Gastroesophageal sphincter (tissue), 4 donors: Measurements from ENCODE around the gene INPP4B. TPM values are rescaled to one million over a fixed set of nuclear protein-coding genes. Genes with fewer than 3 reads are reported as not detected.
A peak's percentile ranks its signal among the peaks of the same experiment; 100 is the strongest.

Experiments
- ATAC-seq: fragments of 150-250 bp; one replicate; pipeline ENCODE4 v1.9.1; 2016; ENCODE audit warnings: mild to moderate bottlenecking, moderate library complexity
- H3K27ac ChIP-seq, 4 donors: fragments of 200-600 bp; sonication (generic) in 3 of 4; 1 replicate in 3 of 4; 2 replicates in 1 of 4; pipeline ENCODE4 v1.5.1; 2016 to 2019
- H3K27me3 ChIP-seq: fragments of 200-600 bp; sonication (generic); one replicate; pipeline ENCODE4 v1.5.1; 2019
- H3K36me3 ChIP-seq, 2 donors: fragments of 200-600 bp; sonication (generic); one replicate each; pipeline ENCODE4 v1.5.1; 2019; ENCODE audit warnings: control low read depth in 1 of 2
- H3K4me1 ChIP-seq, 3 donors: fragments of 200-600 bp; sonication (generic); 1 replicate in 2 of 3; 2 replicates in 1 of 3; pipeline ENCODE4 v1.5.1; 2016 to 2019; ENCODE audit warnings: control low read depth in 2 of 3
- H3K4me3 ChIP-seq, 2 donors: fragments of 200-600 bp; sonication (generic); one replicate each; pipeline ENCODE4 v1.5.1; 2019; ENCODE audit warnings: mild to moderate bottlenecking in 1 of 2, moderate library complexity in 1 of 2
- H3K9me3 ChIP-seq, 3 donors: fragments of 200-600 bp; sonication (generic); one replicate each; pipeline ENCODE4 v1.5.1; 2017 to 2019; ENCODE audit warnings: control low read depth in 2 of 3
- CTCF ChIP-seq, 4 experiments: fragments of 200-600 bp in 2 of 4; fragments of 450-650 bp in 2 of 4; sonication (generic) in 1 of 4; IDR thresholded peaks; one replicate each; pipeline ENCODE4 v1.5.1; 2017 to 2019; ENCODE audit warnings: antibody characterized with exemption in 4 of 4, mild to moderate bottlenecking in 2 of 4, moderate library complexity in 2 of 4
- EP300 ChIP-seq: sonication (generic); formaldehyde crosslinking; IDR thresholded peaks from one replicate; pipeline ENCODE4 v1.6.1; 2017; ENCODE audit warnings: antibody characterized with exemption, mild to moderate bottlenecking
- POLR2A ChIP-seq, 2 donors: fragments of 450-650 bp; IDR thresholded peaks; one replicate each; pipeline ENCODE4 v1.6.1; 2017; ENCODE audit warnings: antibody characterized with exemption in 2 of 2, mild to moderate bottlenecking in 2 of 2, moderate library complexity in 1 of 2
- POLR2AphosphoS5 ChIP-seq: sonication (generic); formaldehyde crosslinking; IDR thresholded peaks from one replicate; pipeline ENCODE4 v1.6.1; 2017; ENCODE audit warnings: antibody characterized with exemption
- WGBS, 2 donors: methylation state at CpG; one replicate each; pipeline ENCODE4 v1.1.5; 2018; ENCODE audit warnings: low coverage in 1 of 2; 5-methylcytosine and 5-hydroxymethylcytosine counted together
- total RNA-seq, 4 donors: library from RNA; depleted of rRNA; stranded (reverse); fragments of >200 nt; gene quantifications; one replicate each; pipeline ENCODE4 v1.1.0, GENCODE V29; 2016

INPP4B gene
- total RNA-seq, 4 donors from 2014 or later, result 17.6 to 63.8 (median 31.3) TPM

GRCh38 chr4:142475663-142476062, 370.4 kb downstream of the INPP4B start:
- no peak overlapping the region for H3K4me3 ChIP-seq
- WGBS, 2 donors, result 50 to 84% methylated on average over 1 to 2 of the region's 2 CpGs
- TF ChIP-seq CTCF (IDR thresholded peaks at IDR 0.05) (no peak), EP300 (no peak), POLR2A (IDR thresholded peaks at IDR 0.05) (no peak), POLR2AphosphoS5 (no peak)
- H3K9me3 ChIP-seq, result no peaks in the 10 kb centered on the region
- H3K27me3 ChIP-seq, result no peaks in the 10 kb centered on the region
- no peak for ATAC-seq
- no peak overlapping the region for H3K27ac ChIP-seq
- H3K4me1 ChIP-seq, result no peaks in the 10 kb centered on the region
- no peaks in the 10 kb centered on the region for H3K36me3 ChIP-seq

- no peak for TF ChIP-seq CTCF (IDR thresholded peaks at IDR 0.05)
- TF ChIP-seq POLR2AphosphoS5, result no peak
- no peak for TF ChIP-seq EP300
- no peak for TF ChIP-seq POLR2A (IDR thresholded peaks at IDR 0.05)
- ATAC-seq, result peak; percentile 22
- Histone ChIP-seq H3K27ac (no peak overlapping the region), H3K9me3 (no peaks in the 10 kb centered on the region), H3K36me3 (no peaks in the 10 kb centered on the region), H3K27me3 (no peaks in the 10 kb centered on the region), H3K4me3 (no peak overlapping the region), H3K4me1 (no peaks in the 10 kb centered on the region)
- 76 to 100% methylated on average over 2 to 3 of the region's 4 CpGs for WGBS, 2 donors
These were observed 371.6 kb downstream of the INPP4B start for GRCh38 chr4:142474398-142475087.

GRCh38 chr4:142473960-142474338, 372.2 kb downstream of the INPP4B start:
- no peaks in the 10 kb centered on the region for H3K27me3 ChIP-seq
- 56% methylated on average over 2 of the region's 4 CpGs; no CpG with 5 or more reads in 1 of the 2 donors for WGBS, 2 donors
- no peak overlapping the region for H3K4me3 ChIP-seq
- TF ChIP-seq EP300, result no peak
- no peak for TF ChIP-seq CTCF (IDR thresholded peaks at IDR 0.05)
- TF ChIP-seq POLR2A (IDR thresholded peaks at IDR 0.05), result no peak
- no peak for TF ChIP-seq POLR2AphosphoS5
- H3K4me1 ChIP-seq, result no peaks in the 10 kb centered on the region
- H3K36me3 ChIP-seq, result no peaks in the 10 kb centered on the region
- no peaks in the 10 kb centered on the region for H3K9me3 ChIP-seq
- H3K27ac ChIP-seq, result no peak overlapping the region
- peak; percentile 34 for ATAC-seq

GRCh38 chr4:142473218-142473959, 372.7 kb downstream of the INPP4B start:
- 86 to 88% methylated on average over 1 to 2 of the region's 5 CpGs for WGBS, 2 donors
- no peaks in the 10 kb centered on the region for H3K36me3 ChIP-seq
- TF ChIP-seq EP300 (no peak), CTCF (IDR thresholded peaks at IDR 0.05) (no peak)
- ATAC-seq, result peak; percentile 47
- H3K9me3 ChIP-seq, result no peaks in the 10 kb centered on the region
- H3K4me3 ChIP-seq, result no peak overlapping the region
- H3K4me1 ChIP-seq, result no peaks in the 10 kb centered on the region
- H3K27me3 ChIP-seq, result no peaks in the 10 kb centered on the region
- no peak overlapping the region for H3K27ac ChIP-seq

GRCh38 chr4:142467088-142467487, 379.0 kb downstream of the INPP4B start:
- no peak for ATAC-seq
- no peak overlapping the region for H3K4me3 ChIP-seq
- no peaks in the 10 kb centered on the region for H3K4me1 ChIP-seq
- WGBS, 2 donors, result 87 to 100% methylated on average over 2 to 4 of the region's 4 CpGs
- no peaks in the 10 kb centered on the region for H3K9me3 ChIP-seq
- H3K36me3 ChIP-seq, result no peaks in the 10 kb centered on the region
- H3K27me3 ChIP-seq, result no peaks in the 10 kb centered on the region
- no peak overlapping the region for H3K27ac ChIP-seq
- TF ChIP-seq POLR2AphosphoS5, result no peak
- no peak for TF ChIP-seq POLR2A (IDR thresholded peaks at IDR 0.05)
- TF ChIP-seq CTCF (IDR thresholded peaks at IDR 0.05), result no peak
- TF ChIP-seq EP300, result no peak
